GM21723 (cell line): ENCODE measurements around the gene YIPF1.
A peak's percentile ranks its signal among the peaks of the same experiment; 100 is the strongest.
"Not testable (repeated sequence)": the region's sequence is repeated elsewhere in the genome, so short reads cannot be mapped to it uniquely, and the experiment has no call there.

Experiments used
- ATAC-seq: cut with Tn5 transposase; IDR thresholded peaks from one replicate; pipeline ENCODE4 v1.9.1; 2021; ENCODE audit warnings: mild to moderate bottlenecking, moderate library complexity; ENCODE audit not compliant: unreplicated experiment

Gene YIPF1

GRCh38 chr1:53895421-53895820 is 5.8 kb upstream of the YIPF1 start:
- ATAC-seq: no peak

- ATAC-seq: no peak
Measured at GRCh38 chr1:53894644-53895043, 5.0 kb upstream of the YIPF1 start.

GRCh38 chr1:53893999-53894636 is 4.5 kb upstream of the YIPF1 start, which contains the start of gene DIO1:
Gene DIO1, plus strand, starts transcription at chr1:53894187. Its CDS starts 24 bp downstream, at chr1:53894211.
- ATAC-seq: no peak

- no peak for ATAC-seq
Measured at GRCh38 chr1:53892911-53893310, 3.3 kb upstream of the YIPF1 start.

- ATAC-seq: no peak
Measured at GRCh38 chr1:53891678-53892077, 2.1 kb upstream of the YIPF1 start.

- ATAC-seq: no peak
Measured at GRCh38 chr1:53891018-53891417, 1.4 kb upstream of the YIPF1 start.

GRCh38 chr1:53890522-53890941 is 935 bp upstream of the YIPF1 start:
- no peak for ATAC-seq

- no peak for ATAC-seq
Measured at GRCh38 chr1:53888681-53889080, 916 bp downstream of the YIPF1 start.

GRCh38 chr1:53883600-53883999 is 6.0 kb downstream of the YIPF1 start:
- not testable (repeated sequence) for ATAC-seq

- not testable (repeated sequence) for ATAC-seq
Measured at GRCh38 chr1:53881853-53882252, 7.7 kb downstream of the YIPF1 start.

- ATAC-seq: no peak
Measured at GRCh38 chr1:53878492-53879105, 11.0 kb downstream of the YIPF1 start.

GRCh38 chr1:53875150-53875549 is 14.4 kb downstream of the YIPF1 start:
- not testable (repeated sequence) for ATAC-seq

- no peak for ATAC-seq
Measured at GRCh38 chr1:53871773-53872484, 17.7 kb downstream of the YIPF1 start.

- ATAC-seq: no peak
Measured at GRCh38 chr1:53871221-53871620, 18.4 kb downstream of the YIPF1 start.

GRCh38 chr1:53869454-53870117 is 20.0 kb downstream of the YIPF1 start:
- ATAC-seq: no peak

GRCh38 chr1:53868565-53868964 is 21.0 kb downstream of the YIPF1 start:
- no peak for ATAC-seq

- ATAC-seq: no peak
Measured at GRCh38 chr1:53862507-53862906, 27.1 kb downstream of the YIPF1 start.

GRCh38 chr1:53860967-53861411 is 28.6 kb downstream of the YIPF1 start:
- ATAC-seq: peak; percentile 59

GRCh38 chr1:53851571-53852285 is 37.9 kb downstream of the YIPF1 start:
- no peak for ATAC-seq

- no peak for ATAC-seq
Measured at GRCh38 chr1:53850082-53850673, 39.4 kb downstream of the YIPF1 start.
